GM18498 (cell line): ENCODE data around the gene CHMP2A.
A peak's percentile ranks its signal among the peaks of the same experiment; 100 is the strongest.

Experiments used
- ATAC-seq: cut with Tn5 transposase; IDR thresholded peaks from one replicate; pipeline ENCODE4 v1.9.1; 2021; ENCODE audit warnings: mild to moderate bottlenecking, moderate library complexity; ENCODE audit not compliant: unreplicated experiment

CHMP2A gene

GRCh38 chr19:58556622-58557220 is 1.8 kb upstream of the CHMP2A start:
- no peak for ATAC-seq

- no peak for ATAC-seq
Observed at GRCh38 chr19:58555920-58556621, 1.2 kb upstream of the CHMP2A start.

GRCh38 chr19:58555369-58555885 is 522 bp upstream of the CHMP2A start:
- ATAC-seq = no peak

GRCh38 chr19:58553799-58554493 is 959 bp downstream of the CHMP2A start:
- ATAC-seq = no peak

- no peak for ATAC-seq
Observed at GRCh38 chr19:58552655-58553054, 2.2 kb downstream of the CHMP2A start.

- ATAC-seq = no peak
Observed at GRCh38 chr19:58551577-58552471, 3.1 kb downstream of the CHMP2A start.

- no peak for ATAC-seq
Observed at GRCh38 chr19:58551123-58551497, 3.8 kb downstream of the CHMP2A start.

- no peak for ATAC-seq
Observed at GRCh38 chr19:58550362-58551122, 4.4 kb downstream of the CHMP2A start.

GRCh38 chr19:58549664-58550361 is 5.1 kb downstream of the CHMP2A start:
- ATAC-seq = no peak

GRCh38 chr19:58548859-58549663 is 5.8 kb downstream of the CHMP2A start:
- no peak for ATAC-seq

GRCh38 chr19:58547323-58548312 is 7.3 kb downstream of the CHMP2A start:
- ATAC-seq = no peak

- ATAC-seq = no peak
Observed at GRCh38 chr19:58546019-58546530, 8.8 kb downstream of the CHMP2A start.

- no peak for ATAC-seq
Observed at GRCh38 chr19:58545286-58546018, 9.5 kb downstream of the CHMP2A start.

- peak; percentile 64 for ATAC-seq
Observed at GRCh38 chr19:58544591-58545285, 10.2 kb downstream of the CHMP2A start.

GRCh38 chr19:58543826-58544590 is 10.9 kb downstream of the CHMP2A start, which contains the start of gene TRIM28:
Gene TRIM28, plus strand, starts transcription at chr19:58544064. Its CDS starts 694 bp downstream, at chr19:58544758.
- ATAC-seq = peak; percentile 70
